PC-9 (cell line): ENCODE measurements around the gene BARD1. TPM values are rescaled to one million over a fixed set of nuclear protein-coding genes. Genes with fewer than 3 reads are reported as not detected.
"Not testable (repeated sequence)": the region's sequence is repeated elsewhere in the genome, so short reads cannot be mapped to it uniquely, and the experiment has no call there.

Source experiments
- BruUV-seq: library from RNA; stranded (reverse); fragments of 400-500 nt; replicated peaks from 2 replicates; lab custom pipeline; 2021; lab: Mats Ljungman, UMichigan
- CTCF ChIA-PET: fragments of 300-600 bp; sonication (Branson Sonifier 250); formaldehyde crosslinking; loops from one replicate; lab custom pipeline; 2022; ENCODE audit warnings: antibody characterized with exemption; lab: Charles Lee
- POLR2A ChIA-PET: fragments of 300-600 bp; sonication (Branson Sonifier 250); formaldehyde crosslinking; loops from one replicate; lab custom pipeline; 2022; ENCODE audit warnings: antibody characterized with exemption; ENCODE audit not compliant: unreplicated experiment; lab: Charles Lee
- DNase-seq, 2 experiments: peaks; one replicate each; pipeline versions ENCODE4 v3.0.0 to v3.0.0-alpha.2; 2015 to 2022; ENCODE audit warnings: mixed read lengths in 1 of 2
- H2AFZ ChIP-seq: fragments of 200-600 bp; sonication (generic); 2 replicates; pipeline ENCODE4 v1.8.1; 2017; ENCODE audit warnings: antibody characterized with exemption
- H3F3A ChIP-seq: fragments of 200-600 bp; sonication (generic); 2 replicates; pipeline ENCODE4 v1.8.1; 2017; ENCODE audit warnings: antibody characterized with exemption, mild to moderate bottlenecking, low read depth; ENCODE audit not compliant: insufficient read depth
- H3K27ac ChIP-seq: fragments of 200-600 bp; sonication (generic); 2 replicates; pipeline ENCODE4 v1.6.1; 2016; ENCODE audit warnings: mixed run types
- H3K27me3 ChIP-seq: fragments of 200-600 bp; sonication (generic); 2 replicates; pipeline ENCODE4 v1.6.1; 2016; ENCODE audit warnings: low read depth, mixed run types; ENCODE audit not compliant: insufficient read depth
- H3K36me3 ChIP-seq: fragments of 200-600 bp; sonication (generic); 2 replicates; pipeline ENCODE4 v1.6.1; 2016; ENCODE audit warnings: low read depth, mixed run types
- H3K4me1 ChIP-seq: fragments of 200-600 bp; sonication (generic); replicated peaks from 2 replicates; pipeline ENCODE4 v1.6.1; 2016; ENCODE audit warnings: mixed run types; ENCODE audit not compliant: insufficient read depth
- H3K4me2 ChIP-seq: fragments of 200-600 bp; sonication (generic); 2 replicates; pipeline ENCODE4 v1.6.1; 2017; ENCODE audit warnings: mixed run types
- H3K4me3 ChIP-seq: fragments of 200-600 bp; sonication (generic); 2 replicates; pipeline ENCODE4 v1.6.1; 2016; ENCODE audit warnings: mixed run types
- H3K79me2 ChIP-seq: fragments of 200-600 bp; sonication (generic); 2 replicates; pipeline ENCODE4 v1.6.1; 2017; ENCODE audit warnings: low read depth, mixed run types
- H3K9me2 ChIP-seq: fragments of 200-600 bp; sonication (generic); 2 replicates; pipeline ENCODE4 v1.8.1; 2017; ENCODE audit warnings: mild to moderate bottlenecking; ENCODE audit not compliant: insufficient read depth
- H3K9me3 ChIP-seq: fragments of 200-600 bp; sonication (generic); 2 replicates; pipeline ENCODE4 v1.8.1; 2016; ENCODE audit warnings: low read depth; ENCODE audit not compliant: insufficient read depth
- H4K20me1 ChIP-seq: fragments of 200-600 bp; sonication (generic); 2 replicates; pipeline ENCODE4 v1.8.1; 2017; ENCODE audit not compliant: insufficient read depth
- CTCF ChIP-seq: fragments of 200-600 bp; sonication (generic); conservative IDR thresholded peaks from 2 replicates; pipeline ENCODE4 v1.6.1; 2017; ENCODE audit warnings: mixed run types, antibody characterized with exemption, mild to moderate bottlenecking, moderate library complexity
- EZH2 ChIP-seq: fragments of 200-600 bp; sonication (generic); IDR thresholded peaks from 2 replicates; pipeline ENCODE4 v1.8.0; 2017; ENCODE audit warnings: antibody characterized with exemption, low read depth
- intact Hi-C: fragments of 100-400 bp; cut with micrococcal nuclease; formaldehyde crosslinking; loops from one replicate; pipeline ENCODE4 v1.10.0; 2022; ENCODE audit not compliant: unreplicated experiment
- total RNA-seq: library from RNA; stranded (reverse); gene quantifications from 2 replicates; pipeline ENCODE4 v1.2.3, GENCODE V29; 2021

BARD1 gene
- total RNA-seq, 1 experiment from 2014 or later, result 29.1 TPM

DNA sequence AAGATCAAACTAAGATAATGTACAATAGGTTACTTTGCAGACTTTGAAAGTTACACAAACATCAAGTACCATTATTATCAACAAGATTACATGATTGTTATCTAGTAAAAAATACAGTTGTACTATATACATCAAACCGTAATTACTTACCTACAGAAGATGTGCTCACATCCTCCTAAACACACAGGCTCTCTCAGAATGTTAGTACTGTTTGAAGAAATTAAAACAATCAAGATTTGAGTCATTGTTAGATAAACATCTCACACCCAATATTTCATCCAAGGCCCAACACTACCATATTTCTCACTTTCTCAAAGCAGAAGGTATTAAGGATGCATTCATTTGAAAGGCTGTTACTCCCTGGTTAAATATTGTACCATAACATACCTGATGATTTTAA lies 12.6 kb downstream of the BARD1 start:
- Histone ChIP-seq H3K9me3 (no peaks in the 10 kb centered on the region), H3K4me2 (no peak overlapping the region), H3K36me3 (0 out of 2 replicates have a peak, but pooled peaks cover 13% of the 10 kb centered on the region), H3K9me2 (no peaks in the 10 kb centered on the region), H3F3A (no peaks in the 10 kb centered on the region), H3K4me3 (no peak overlapping the region), H3K4me1 (no peaks in the 10 kb centered on the region), H2AFZ (no peak overlapping the region), H4K20me1 (no peaks in the 10 kb centered on the region), H3K27ac (no peak overlapping the region), H3K79me2 (peaks cover 56% of the 10 kb centered on the region), H3K27me3 (no peaks in the 10 kb centered on the region)
- no peak for DNase-seq
- intact Hi-C loops, result no loop called here
- ChIA-PET POLR2A (no interaction called here), CTCF (no interaction called here)
- BruUV-seq, result no TSS peak
- TF ChIP-seq CTCF (no peak), EZH2 (no peak)

DNA sequence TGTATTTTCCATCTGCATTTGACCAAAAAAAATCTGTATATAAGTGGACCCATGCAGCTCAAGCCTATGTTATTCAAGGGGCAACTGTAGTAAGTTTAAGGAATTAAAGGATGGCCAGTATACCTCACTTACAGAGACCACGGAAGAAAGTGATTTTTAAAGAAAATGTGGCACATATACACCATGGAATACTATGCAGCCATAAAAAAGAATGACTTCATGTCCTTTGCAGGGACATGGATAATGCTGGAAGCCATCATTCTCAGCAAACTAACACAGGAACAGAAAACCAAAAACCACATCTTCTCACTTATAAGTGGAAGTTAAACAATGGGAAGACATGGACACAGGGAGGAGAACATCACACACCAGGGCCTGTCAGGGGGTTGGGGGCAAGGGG lies 26.3 kb downstream of the BARD1 start:
- H3K79me2 ChIP-seq, result peaks cover 11% of the 10 kb centered on the region
- H3K36me3 ChIP-seq, result peaks cover 32% of the 10 kb centered on the region; the same call in 1 of the 2 replicates
- BruUV-seq, H3K4me1 ChIP-seq, H3F3A ChIP-seq, H2AFZ ChIP-seq, H3K9me2 ChIP-seq, H3K9me3 ChIP-seq, H4K20me1 ChIP-seq, H3K4me3 ChIP-seq, H3K27ac ChIP-seq, H3K27me3 ChIP-seq, DNase-seq, H3K4me2 ChIP-seq, intact Hi-C loops, CTCF ChIA-PET, POLR2A ChIA-PET: not testable (repeated sequence)

DNA sequence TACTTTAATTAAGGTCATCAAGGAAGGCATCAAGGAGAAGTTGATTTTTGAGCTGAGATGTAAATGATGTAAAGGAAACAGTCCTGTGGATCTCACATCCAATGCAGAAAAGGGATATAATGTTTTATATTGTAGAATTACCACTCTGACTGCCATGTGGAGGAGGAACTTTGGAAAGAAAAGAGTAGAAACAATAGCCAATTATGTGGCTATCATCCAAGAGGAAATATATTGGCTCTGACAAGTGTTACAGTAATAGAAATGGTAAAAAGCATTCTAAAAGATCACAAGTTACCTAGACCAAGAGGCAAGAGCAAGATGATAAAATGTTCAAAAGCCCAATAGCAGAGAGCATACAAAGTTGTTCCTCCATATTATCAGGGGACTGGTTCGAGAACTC lies 26.8 kb downstream of the BARD1 start:
- H3K27me3 ChIP-seq, result no peaks in the 10 kb centered on the region
- no peak overlapping the region for H3K4me2 ChIP-seq
- ChIA-PET CTCF (no interaction called here), POLR2A (no interaction called here)
- no peaks in the 10 kb centered on the region for H3K4me1 ChIP-seq
- DNase-seq, result no peak
- intact Hi-C loops, result no loop called here
- H2AFZ ChIP-seq, result no peak overlapping the region
- no peak overlapping the region for H3K27ac ChIP-seq
- no TSS peak for BruUV-seq
- TF ChIP-seq EZH2 (no peak), CTCF (no peak)
- no peak overlapping the region for H3K4me3 ChIP-seq
- no peaks in the 10 kb centered on the region for H3K9me2 ChIP-seq
- H4K20me1 ChIP-seq, result no peaks in the 10 kb centered on the region
- H3K79me2 ChIP-seq, result peaks cover 11% of the 10 kb centered on the region
- peaks cover 33% of the 10 kb centered on the region; the same call in 1 of the 2 replicates for H3K36me3 ChIP-seq
- H3F3A ChIP-seq, result no peaks in the 10 kb centered on the region
- H3K9me3 ChIP-seq, result no peaks in the 10 kb centered on the region

DNA sequence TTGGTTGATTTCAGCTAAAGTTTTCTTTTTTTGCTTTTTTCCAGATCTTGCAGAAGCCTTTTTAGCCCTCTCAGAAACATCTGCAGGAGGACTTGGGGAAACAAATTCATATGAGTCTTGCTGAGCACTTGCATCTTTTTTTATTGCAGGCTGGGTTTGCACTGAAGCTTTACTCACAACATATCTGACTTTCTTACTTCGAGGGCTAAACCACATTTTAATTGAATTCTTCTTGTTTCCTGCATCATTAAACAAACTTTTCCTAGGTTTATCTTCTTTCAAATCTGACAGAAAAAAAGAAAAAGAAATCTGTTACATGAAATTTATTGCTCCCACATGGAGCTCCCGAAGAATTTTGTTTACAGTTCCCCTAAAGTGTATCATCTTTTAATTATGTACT lies 28.3 kb downstream of the BARD1 start:
- Histone ChIP-seq H3K4me3 (no peak overlapping the region), H3K9me2 (no peaks in the 10 kb centered on the region), H3K4me1 (no peaks in the 10 kb centered on the region), H2AFZ (no peak overlapping the region), H3K9me3 (no peaks in the 10 kb centered on the region), H3K79me2 (no peaks in the 10 kb centered on the region; the same call in none of the 2 replicates), H3K36me3 (peaks cover 36% of the 10 kb centered on the region; the same call in 1 of the 2 replicates), H3K27ac (no peak overlapping the region), H3K4me2 (no peak overlapping the region), H4K20me1 (no peaks in the 10 kb centered on the region), H3K27me3 (no peaks in the 10 kb centered on the region), H3F3A (no peaks in the 10 kb centered on the region)
- intact Hi-C loops, result loop anchor here (2.0 kb wide), 1 partner anchor 14 kb away; no protein-coding TSS in a partner anchor
- ChIA-PET POLR2A (no interaction called here), CTCF (no interaction called here)
- DNase-seq, result no peak
- TF ChIP-seq EZH2 (no peak), CTCF (no peak)
- BruUV-seq, result no TSS peak
